K562 (cell line): ENCODE results near the gene PTP4A2. TPM values are rescaled to one million over a fixed set of nuclear protein-coding genes. Genes with fewer than 3 reads are reported as not detected.

Experiments used
- ATAC-seq: fragments of 200-7000 bp; cut with Tn5 transposase; 3 replicates; pipeline ENCODE4 v1.9.1; 2020; ENCODE audit warnings: moderate library complexity
- BruUV-seq: library from RNA; stranded (reverse); fragments of 400-500 nt; replicated peaks from 2 replicates; lab custom pipeline; 2021; lab: Mats Ljungman, UMichigan
- CTCF ChIA-PET: fragments of 300-600 bp; formaldehyde crosslinking; extraction: SDS; loops from one replicate; lab custom pipeline; 2021; ENCODE audit warnings: low intra/inter-chr PET ratio; lab: Yijun Ruan, JAX
- POLR2A ChIA-PET: fragments of 300-600, 350-650 bp; sonication (Branson Sonifier 250); formaldehyde crosslinking; extraction: SDS; loops from one replicate; lab custom pipeline; 2021; ENCODE audit warnings: antibody characterized with exemption, inconsistent platforms; lab: Yijun Ruan, JAX
- DNase-seq, 4 experiments: peaks; one replicate each; pipeline versions ENCODE4 v3.0.0 to v3.0.0-alpha.2; 2011 to 2018; ENCODE audit warnings: low spot score in 3 of 4, mixed read lengths in 3 of 4; ENCODE audit errors: extremely low read depth in 1 of 4
- FAIRE-seq: peaks from 2 replicates; lab custom pipeline; 2011; peaks lifted over from hg19 to GRCh38; lab: Jason Lieb, UNC
- H2AFZ ChIP-seq: 2 replicates; pipeline ENCODE4 v1.6.0; 2011; ENCODE audit warnings: low read depth, low read length, control low read depth, inconsistent platforms
- H3K27ac ChIP-seq: fragments of 200-600 bp; 3 replicates; pipeline ENCODE4 v1.8.0; 2011; ENCODE audit warnings: low read depth, mild to moderate bottlenecking, control low read depth, inconsistent platforms, low read length, moderate library complexity, mixed read lengths; ENCODE audit errors: extremely low read depth
- H3K27me3 ChIP-seq, 2 experiments: fragments of 300-600 bp in 1 of 2; 2 replicates in 1 of 2; 3 replicates in 1 of 2; pipeline versions ENCODE4 v1.6.0 to v1.8.0; 2011; ENCODE audit warnings: inconsistent platforms in 2 of 2, low read length in 2 of 2, mild to moderate bottlenecking in 1 of 2, mixed read lengths in 1 of 2, moderate library complexity in 1 of 2; ENCODE audit not compliant: control insufficient read depth in 2 of 2, insufficient read depth in 2 of 2
- H3K36me3 ChIP-seq: fragments of 300-600 bp; 3 replicates; pipeline ENCODE4 v1.8.0; 2011; ENCODE audit warnings: mild to moderate bottlenecking, low read length, inconsistent platforms; ENCODE audit not compliant: control insufficient read depth, insufficient read depth
- H3K4me1 ChIP-seq, 2 experiments: fragments of 200-600 bp in 1 of 2; replicated peaks in 1 of 2; 2 replicates in 1 of 2; 3 replicates in 1 of 2; pipeline versions ENCODE4 v1.5.1 to v1.8.0; 2011; ENCODE audit warnings: inconsistent platforms in 2 of 2, low read length in 2 of 2, mild to moderate bottlenecking in 1 of 2, mixed read lengths in 1 of 2, moderate library complexity in 1 of 2; ENCODE audit not compliant: control insufficient read depth in 2 of 2, insufficient read depth in 2 of 2
- H3K4me2 ChIP-seq: 2 replicates; pipeline ENCODE4 v1.6.1; 2011; ENCODE audit warnings: low read length, control low read depth, inconsistent platforms, mixed read lengths; ENCODE audit not compliant: insufficient read depth
- H3K4me3 ChIP-seq: fragments of 200-600 bp; sonication (generic), shearing (Covaris generic); 2 replicates; pipeline ENCODE4 v1.5.1; 2016; ENCODE audit warnings: control low read depth, inconsistent platforms
- H3K79me2 ChIP-seq: fragments of 200-600 bp; 3 replicates; pipeline ENCODE4 v1.8.0; 2011; ENCODE audit warnings: low read length, inconsistent platforms; ENCODE audit not compliant: control insufficient read depth, insufficient read depth
- H3K9ac ChIP-seq, 2 experiments: 2 replicates each; pipeline versions ENCODE4 v1.6.0 to v1.6.1; 2011; ENCODE audit warnings: low read depth in 2 of 2, low read length in 2 of 2, control low read depth in 1 of 2, inconsistent platforms in 1 of 2, mild to moderate bottlenecking in 1 of 2, mixed read lengths in 1 of 2; ENCODE audit not compliant: insufficient read depth in 1 of 2
- H3K9me1 ChIP-seq: one replicate; pipeline ENCODE4 v1.6.0; 2011; ENCODE audit warnings: inconsistent platforms, mild to moderate bottlenecking, low read length, moderate library complexity; ENCODE audit not compliant: control insufficient read depth, insufficient read depth
- H3K9me3 ChIP-seq: replicated peaks from 2 replicates; pipeline ENCODE4 v1.5.1; 2011; ENCODE audit warnings: low read depth, low read length, inconsistent platforms; ENCODE audit not compliant: control insufficient read depth, insufficient read depth
- H4K20me1 ChIP-seq: replicated peaks from 2 replicates; pipeline ENCODE4 v1.6.1; 2011; ENCODE audit warnings: low read length, inconsistent platforms, mixed read lengths; ENCODE audit not compliant: control insufficient read depth, insufficient read depth
- HNRNPK ChIP-seq: fragments of 200-400 bp; formaldehyde crosslinking; IDR thresholded peaks from one replicate; pipeline ENCODE4 v1.6.1; 2018; ENCODE audit warnings: mild to moderate bottlenecking, low read depth, low read length; ENCODE audit not compliant: poor library complexity, severe bottlenecking
- LCOR ChIP-seq: sonication (generic); formaldehyde crosslinking; IDR thresholded peaks from 2 replicates; pipeline ENCODE4 v1.8.0; 2022; ENCODE audit warnings: mild to moderate bottlenecking, missing genetic modification reagents
- POU5F1 ChIP-seq: fragments of 150-350 bp; IDR thresholded peaks from 2 replicates; pipeline ENCODE4 v1.6.1; 2014; ENCODE audit warnings: borderline replicate concordance, low read length, low read depth, mild to moderate bottlenecking; ENCODE audit not compliant: partially characterized antibody
- ZNF174 ChIP-seq: fragments of 250-450 bp; sonication (Bioruptor Pico); IDR thresholded peaks from 2 replicates; pipeline ENCODE4 v1.4.0; 2020; ENCODE audit warnings: mild to moderate bottlenecking
- ZNF778 ChIP-seq: fragments of 450-650 bp; formaldehyde crosslinking; IDR thresholded peaks from 2 replicates; pipeline ENCODE4 v1.4.0; 2020; ENCODE audit warnings: mild to moderate bottlenecking, moderate library complexity
- whole genome bisulfite sequencing: fragments of 100-300 bp; shearing (Covaris generic); methylation state at CpG from one replicate; pipeline ENCODE4 v1.1.6; 2016; ENCODE audit warnings: low coverage, mixed read lengths; ENCODE audit not compliant: insufficient coverage; ENCODE audit errors: missing lambda C conversion rate; 5-methylcytosine and 5-hydroxymethylcytosine counted together
- in situ Hi-C: fragments of 300-500 bp; cut with MboI; formaldehyde crosslinking; loops from 4 replicates; pipeline ENCODE4 v1.15.0; 2018; ENCODE audit warnings: inconsistent platforms, mixed read lengths
- intact Hi-C: fragments of 100-400 bp; cut with micrococcal nuclease; formaldehyde crosslinking; loops from 2 replicates; pipeline ENCODE4 v1.14.2; 2022
- polyA plus RNA-seq, 8 experiments: library from polyadenylated mRNA; depleted of rRNA in 4 of 8; stranded (reverse) in 5 of 8; unstranded in 3 of 8; fragments of >200 nt; fragmentation: Nextera tagmentation in 2 of 8; fragmentation: Illumina TruSeq in 1 of 8; extraction: Ambion mirVana in 2 of 8; extraction: Trizol in 1 of 8; gene quantifications; 2 replicates each; pipeline versions ENCODE4 v1.2.1 to v1.2.3, GENCODE V29; 2011 to 2014; ENCODE audit warnings: inconsistent platforms in 1 of 8, missing spikeins in 1 of 8
- total RNA-seq, 7 experiments: library from RNA; depleted of rRNA in 6 of 7; stranded (reverse); fragments of >200 nt in 6 of 7; fragmentation: Illumina TruSeq in 2 of 7; extraction: Trizol in 2 of 7; gene quantifications; 2 replicates each; pipeline versions ENCODE4 v1.2.1 to v1.2.3, GENCODE V29; 2011 to 2021; ENCODE audit warnings: low replicate concordance in 1 of 7
- TF ChIP-seq, protein P1 (sequence below): fragments of 250-450 bp; sonication (Bioruptor Pico); IDR thresholded peaks from 2 replicates; pipeline ENCODE4 v1.5.0; 2020; ENCODE audit warnings: mild to moderate bottlenecking
- TF ChIP-seq, protein P2 (sequence below): fragments of 250-450 bp; sonication (Bioruptor Pico); IDR thresholded peaks from 2 replicates; pipeline ENCODE4 v1.6.1; 2021; ENCODE audit warnings: mild to moderate bottlenecking

PTP4A2 gene
- total and polyA plus RNA-seq, 9 of the 15 experiments (the other 6 are each of a cell fraction or from before 2014, with no cell fraction given), result 197 to 870 (median 480) TPM

DNA sequence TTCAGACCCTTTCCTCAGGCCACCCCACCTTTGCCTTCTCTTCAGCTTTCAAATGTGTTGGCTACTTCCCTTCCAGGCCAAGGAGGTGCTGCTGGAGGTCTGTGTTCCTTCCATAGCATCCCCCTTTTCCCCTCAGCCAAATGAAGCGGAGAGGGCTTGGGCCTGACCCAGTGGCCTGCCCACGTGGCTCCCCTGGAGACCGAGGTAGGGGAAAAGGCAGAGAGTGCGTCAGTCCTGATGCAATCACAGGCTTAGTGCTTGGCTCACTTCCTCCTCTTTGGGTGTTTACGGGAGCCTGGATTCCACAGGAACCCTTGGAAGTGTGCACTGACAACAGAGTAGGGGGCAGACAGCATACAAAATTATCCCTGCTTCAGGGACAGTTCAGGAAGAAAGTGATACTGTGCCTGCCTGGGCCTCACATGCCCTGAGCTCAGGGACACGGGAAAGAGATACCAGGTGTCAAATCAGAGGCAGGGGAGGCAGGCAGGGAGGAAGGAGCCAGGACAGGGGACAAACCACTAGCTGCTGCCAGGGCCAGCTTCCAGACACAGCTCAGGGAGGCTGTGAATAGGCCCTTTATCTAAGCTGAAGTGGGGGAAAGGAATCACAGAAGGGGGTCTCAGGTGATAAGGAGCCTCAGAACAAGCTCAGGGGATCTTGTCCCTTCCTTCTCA is 16.6 kb upstream of the PTP4A2 start (continued):
- TF ChIP-seq, protein P1, sequence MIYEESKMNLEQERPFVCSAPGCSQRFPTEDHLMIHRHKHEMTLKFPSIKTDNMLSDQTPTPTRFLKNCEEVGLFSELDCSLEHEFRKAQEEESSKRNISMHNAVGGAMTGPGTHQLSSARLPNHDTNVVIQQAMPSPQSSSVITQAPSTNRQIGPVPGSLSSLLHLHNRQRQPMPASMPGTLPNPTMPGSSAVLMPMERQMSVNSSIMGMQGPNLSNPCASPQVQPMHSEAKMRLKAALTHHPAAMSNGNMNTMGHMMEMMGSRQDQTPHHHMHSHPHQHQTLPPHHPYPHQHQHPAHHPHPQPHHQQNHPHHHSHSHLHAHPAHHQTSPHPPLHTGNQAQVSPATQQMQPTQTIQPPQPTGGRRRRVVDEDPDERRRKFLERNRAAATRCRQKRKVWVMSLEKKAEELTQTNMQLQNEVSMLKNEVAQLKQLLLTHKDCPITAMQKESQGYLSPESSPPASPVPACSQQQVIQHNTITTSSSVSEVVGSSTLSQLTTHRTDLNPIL (CRISPR knock-in tag), result peak; percentile 45; the same call in 1 of the 2 replicates
- TF ChIP-seq LCOR (CRISPR knock-in tag), result no peak
- no peak for TF ChIP-seq ZNF778 (CRISPR knock-in tag)
- no peak for TF ChIP-seq HNRNPK
- TF ChIP-seq, protein P2, sequence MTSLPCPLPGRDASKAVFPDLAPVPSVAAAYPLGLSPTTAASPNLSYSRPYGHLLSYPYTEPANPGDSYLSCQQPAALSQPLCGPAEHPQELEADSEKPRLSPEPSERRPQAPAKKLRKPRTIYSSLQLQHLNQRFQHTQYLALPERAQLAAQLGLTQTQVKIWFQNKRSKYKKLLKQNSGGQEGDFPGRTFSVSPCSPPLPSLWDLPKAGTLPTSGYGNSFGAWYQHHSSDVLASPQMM (CRISPR knock-in tag), result no peak
- no peak for TF ChIP-seq POU5F1

DNA sequence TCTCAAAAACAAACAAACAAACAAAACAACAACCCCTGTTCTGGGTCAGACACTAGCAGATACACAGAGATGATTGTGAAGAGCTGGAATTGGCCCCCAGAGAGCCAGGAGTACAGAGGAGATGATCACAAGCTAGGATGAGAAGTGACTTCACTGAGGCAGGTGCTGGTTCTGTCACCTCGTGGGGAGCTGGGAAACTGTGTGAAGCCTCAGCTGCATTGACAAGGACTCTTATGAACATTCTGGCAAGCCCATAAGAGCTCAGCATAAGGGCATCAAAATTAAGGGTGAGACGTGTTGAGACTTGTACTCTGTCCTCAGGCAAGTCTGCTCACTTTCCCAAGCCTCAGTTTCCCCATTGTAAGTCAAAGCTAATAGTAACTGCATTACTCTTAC is 14.7 kb upstream of the PTP4A2 start:
- no peaks in the 10 kb centered on the region for H3K27me3 ChIP-seq
- 39% methylated on average over 2 of the region's 2 CpGs for WGBS
- no TSS peak for BruUV-seq
- no peak for FAIRE-seq
- H3K9me1 ChIP-seq, result no peaks in the 10 kb centered on the region
- in situ Hi-C loops, result no loop called here
- H3K27ac ChIP-seq, result 0 out of 3 replicates have a peak overlapping the region, but pooled peaks have one; percentile 10
- H3K9ac ChIP-seq, result peak overlapping the region; percentile 18 to 26; a peak in 1 of 4 replicates
- intact Hi-C loops, result loop anchor here (10.0 kb wide), 1 partner anchor 308 kb away; the partner anchor contains the start of gene PEF1
- H2AFZ ChIP-seq, result peak overlapping the region; percentile 29; the same call in 1 of the 2 replicates
- H3K4me1 ChIP-seq, result peaks cover 37 to 44% of the 10 kb centered on the region in 2 experiments
- no peak overlapping the region for H3K4me3 ChIP-seq
- no peaks in the 10 kb centered on the region for H4K20me1 ChIP-seq
- H3K79me2 ChIP-seq, result peaks cover 7% of the 10 kb centered on the region; the same call in 2 of the 3 replicates
- ChIA-PET POLR2A (interaction anchor here (1.1 to 5.7 kb wide), 4 partner anchors 9 to 187 kb away, joined by 4 to 132 read pairs (median 26); partner anchors contain the start of gene PTP4A2), CTCF (no interaction called here)
- DNase-seq, result peak in 1 of 4 experiments; percentile 6
- H3K4me2 ChIP-seq, result no peak overlapping the region
- no peak for ATAC-seq
- no peaks in the 10 kb centered on the region for H3K9me3 ChIP-seq
- no peaks in the 10 kb centered on the region for H3K36me3 ChIP-seq
- TF ChIP-seq ZNF174 (CRISPR knock-in tag), result no peak
